Measurements from ENCODE around the gene C5orf15.
"Not testable (repeated sequence)": the region's sequence is repeated elsewhere in the genome, so short reads cannot be mapped to it uniquely, and the experiment has no call there.

C5orf15 gene

DNA sequence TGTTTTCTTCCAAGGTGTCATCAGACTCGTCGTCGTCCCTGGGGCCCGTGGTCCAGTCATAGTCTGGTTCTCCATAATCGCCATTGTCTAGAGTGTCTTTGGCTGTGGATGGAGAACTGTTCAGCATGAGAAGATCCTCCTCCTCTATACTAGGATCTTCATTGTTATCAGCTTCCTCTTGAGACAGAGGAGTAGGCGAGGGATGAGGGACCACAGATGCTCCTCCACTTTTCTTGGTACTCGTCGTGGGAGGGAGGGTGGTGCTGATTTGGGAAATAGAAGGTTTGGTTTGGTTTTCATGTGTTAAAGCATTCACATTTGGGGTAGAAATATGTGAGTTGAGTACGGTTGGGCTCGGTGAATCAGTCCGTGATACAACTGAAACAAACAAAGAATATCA, 8.8 kb downstream of the C5orf15 start:
- DNase-seq: no peak

DNA sequence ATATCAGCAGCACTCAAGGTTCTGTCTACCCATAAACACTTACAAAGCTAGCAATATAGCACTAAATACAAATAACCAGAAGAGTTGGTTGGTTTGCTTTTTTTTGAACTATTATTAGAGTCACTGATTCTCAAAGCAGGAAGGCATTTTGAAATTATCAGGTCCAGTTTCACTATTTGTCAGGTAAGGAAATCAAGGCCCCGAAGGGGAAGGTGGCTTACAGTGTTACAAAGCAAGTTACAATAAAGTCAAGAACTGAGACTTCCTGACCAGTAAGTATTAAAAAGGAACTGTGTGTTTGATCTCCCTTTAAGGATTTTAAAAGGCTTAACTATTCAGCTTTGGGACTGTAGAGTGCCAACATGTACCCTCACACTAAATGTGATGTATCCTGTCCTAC, 10.8 kb downstream of the C5orf15 start:
- DNase-seq: no peak

DNA sequence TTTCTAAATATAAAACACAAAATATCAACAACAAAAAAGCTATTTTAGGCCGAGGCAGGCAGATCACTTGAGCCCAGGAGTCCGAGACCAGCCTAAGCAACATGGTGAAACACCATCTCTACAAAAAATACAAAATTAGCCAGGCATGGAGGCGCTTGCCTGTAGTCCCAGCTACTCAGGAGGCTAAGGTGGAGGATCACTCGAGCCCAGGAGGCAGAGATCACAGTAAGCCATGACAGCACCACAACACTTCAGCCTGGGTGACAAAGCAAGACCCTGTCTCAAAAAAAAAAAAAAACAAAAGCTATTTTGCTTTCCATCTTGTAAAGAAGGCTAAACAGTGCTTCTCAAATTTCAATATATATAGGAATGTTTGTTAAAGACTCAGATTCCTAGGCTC, 11.3 kb downstream of the C5orf15 start:
- no peak for DNase-seq

DNA sequence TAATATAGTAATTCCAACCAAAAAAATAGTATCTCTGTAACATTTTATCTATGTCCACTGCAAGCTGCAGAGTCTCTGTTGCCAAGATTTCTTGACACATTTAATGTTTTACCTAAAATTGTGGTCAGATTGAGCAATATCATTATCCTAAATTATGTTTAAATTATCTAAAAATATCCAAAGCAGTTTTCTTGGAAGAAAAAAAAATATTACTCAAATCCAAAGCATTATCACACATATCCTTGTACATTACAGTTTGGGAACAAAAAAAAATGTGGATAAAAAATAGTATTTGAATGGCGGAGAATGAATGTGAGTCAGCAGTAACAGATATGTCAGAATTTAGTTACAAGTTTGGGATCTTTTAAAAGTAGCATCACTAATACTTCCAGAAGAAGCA, 12.2 kb downstream of the C5orf15 start:
- DNase-seq: not testable (repeated sequence)

DNA sequence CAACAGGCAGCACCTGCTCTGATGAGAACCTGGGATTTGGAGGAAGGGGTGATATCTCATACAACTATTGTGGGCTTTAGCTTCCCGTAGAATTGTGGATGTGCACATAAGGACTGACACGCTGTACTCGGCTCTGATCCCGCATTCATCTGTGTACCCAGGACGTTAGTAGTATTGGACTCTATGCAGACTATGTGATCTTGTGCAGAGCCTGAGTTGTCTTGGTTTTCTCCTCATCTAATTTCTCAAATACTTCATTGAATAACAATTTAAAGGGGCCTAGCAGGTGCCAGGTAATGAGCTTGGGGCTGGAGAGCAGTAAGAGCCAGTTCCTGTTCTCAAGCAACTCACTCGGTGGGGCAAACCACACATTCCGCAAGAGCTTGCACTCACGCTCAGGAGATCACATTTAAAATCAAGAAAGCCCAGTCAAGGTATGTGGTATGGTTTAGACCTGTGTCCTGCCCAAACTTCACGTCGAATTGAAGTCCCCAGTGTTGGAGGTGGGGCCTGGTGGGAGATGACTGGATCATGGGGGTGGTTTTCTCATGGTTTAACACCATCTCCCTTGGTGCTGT, 14.8 kb downstream of the C5orf15 start:
- DNase-seq: no peak

DNA sequence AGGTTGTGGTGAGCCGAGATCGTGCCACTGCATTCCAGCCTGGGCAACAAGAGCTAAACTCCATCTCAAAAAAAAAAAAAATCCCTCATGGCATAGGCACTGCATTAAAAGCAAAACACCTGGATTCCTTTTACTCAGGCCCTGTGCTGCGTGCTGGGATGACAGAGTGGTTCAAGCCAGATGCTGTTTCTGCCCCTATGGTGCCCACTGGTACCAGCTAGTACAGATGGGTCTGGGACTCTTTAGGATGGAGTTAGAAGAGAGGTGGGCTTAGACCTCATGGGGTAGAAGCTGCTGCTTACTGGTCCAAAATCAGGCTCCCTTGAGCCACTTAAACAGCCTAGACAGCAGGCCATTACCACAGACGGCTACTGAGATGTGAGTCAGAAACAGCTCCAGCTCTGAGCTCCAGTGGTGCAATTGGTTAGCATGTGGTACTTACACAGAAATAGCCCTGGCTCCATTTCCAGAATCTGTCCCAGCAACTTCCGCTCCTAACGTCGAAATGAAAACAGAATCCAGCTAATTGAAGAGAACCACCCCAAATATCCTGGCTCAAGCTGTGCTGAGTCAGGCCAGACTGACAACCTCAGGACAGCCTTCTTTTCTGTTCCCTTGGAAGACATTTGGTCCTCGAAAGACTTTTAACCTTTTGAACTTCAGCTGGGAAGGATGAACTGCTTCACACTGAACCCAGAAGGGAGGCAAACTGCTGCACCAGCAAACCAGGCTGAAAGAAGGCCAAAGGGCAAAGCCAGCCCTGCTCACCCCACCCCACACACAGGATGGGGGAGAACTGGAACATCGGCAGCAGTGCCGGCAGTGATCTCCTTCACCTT, 15.5 kb downstream of the C5orf15 start:
- no peak for DNase-seq

DNA sequence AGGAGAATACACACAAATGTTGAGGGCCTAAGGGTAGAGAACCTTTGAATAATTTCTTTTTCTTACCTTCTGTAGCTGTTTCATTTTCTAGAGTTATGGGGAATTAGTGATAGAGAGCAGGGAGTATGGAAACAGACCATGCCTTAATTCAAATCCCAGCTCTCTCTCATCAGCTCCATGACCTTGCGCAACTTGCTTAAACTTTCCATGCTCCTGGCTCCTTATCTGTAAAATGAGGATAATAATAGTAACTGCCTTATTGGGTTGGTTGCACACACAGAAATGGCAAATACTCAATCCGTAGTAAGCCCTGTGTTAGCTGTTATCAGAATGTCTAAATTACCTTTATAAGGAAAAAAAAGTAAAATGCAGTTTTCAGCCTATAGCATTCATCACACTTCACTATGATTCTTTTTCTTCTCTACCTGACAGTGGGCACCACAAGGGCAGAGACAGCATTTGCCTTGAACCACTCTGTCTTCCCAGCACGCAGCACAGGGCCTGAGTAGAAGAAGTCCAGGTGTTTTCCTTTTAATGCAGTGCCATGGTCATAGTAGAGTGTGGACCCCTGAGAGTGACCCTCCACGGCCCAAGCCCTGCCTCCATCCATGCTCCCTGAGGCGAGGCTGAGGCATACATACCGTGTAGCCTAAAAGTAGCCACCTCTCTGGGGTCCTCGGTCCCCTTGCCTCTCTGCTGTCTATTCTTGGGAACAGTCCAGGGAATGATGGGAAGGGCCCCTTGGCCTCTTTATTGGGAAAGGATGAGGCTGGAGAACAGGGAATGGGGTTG, 17.4 kb downstream of the C5orf15 start:
- no peak for DNase-seq

DNA sequence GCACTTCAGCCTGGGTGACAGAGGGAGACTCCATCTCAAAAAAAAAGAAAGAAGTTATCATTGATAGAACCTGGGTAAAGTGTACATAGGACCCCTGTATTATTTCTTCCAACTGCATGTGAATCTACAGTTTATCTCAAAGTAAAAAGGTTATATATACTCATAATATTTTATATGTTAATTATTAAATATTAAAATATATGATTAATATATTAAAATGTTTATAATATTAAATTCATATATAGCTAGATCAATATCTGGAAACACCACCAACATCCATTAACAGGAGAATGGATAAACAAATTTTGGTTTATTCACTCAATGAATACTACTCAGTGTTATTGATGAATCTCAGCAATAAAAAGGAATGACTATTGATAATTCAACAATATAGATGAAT, 19.7 kb downstream of the C5orf15 start:
- DNase-seq: no peak

DNA sequence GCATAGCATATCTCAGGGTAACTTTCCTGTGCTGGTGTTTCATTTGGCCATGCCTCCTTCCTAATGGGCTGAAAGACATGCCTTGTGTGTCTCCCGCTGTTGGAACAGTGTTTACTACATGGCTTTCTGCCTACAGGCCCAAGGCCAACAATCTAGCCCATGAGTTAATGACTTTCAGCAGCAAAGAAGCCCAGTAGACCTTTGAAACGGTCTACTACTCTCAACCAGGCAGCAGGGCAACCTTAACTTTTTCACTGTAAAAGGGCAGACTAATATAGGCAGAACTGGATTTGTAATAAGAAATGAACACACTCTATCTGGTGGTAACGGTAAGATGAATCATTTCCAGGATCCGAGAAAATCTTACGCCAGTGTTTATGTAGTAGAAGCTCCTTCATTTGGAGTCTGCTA, 21.0 kb downstream of the C5orf15 start:
- no peak for DNase-seq

DNA sequence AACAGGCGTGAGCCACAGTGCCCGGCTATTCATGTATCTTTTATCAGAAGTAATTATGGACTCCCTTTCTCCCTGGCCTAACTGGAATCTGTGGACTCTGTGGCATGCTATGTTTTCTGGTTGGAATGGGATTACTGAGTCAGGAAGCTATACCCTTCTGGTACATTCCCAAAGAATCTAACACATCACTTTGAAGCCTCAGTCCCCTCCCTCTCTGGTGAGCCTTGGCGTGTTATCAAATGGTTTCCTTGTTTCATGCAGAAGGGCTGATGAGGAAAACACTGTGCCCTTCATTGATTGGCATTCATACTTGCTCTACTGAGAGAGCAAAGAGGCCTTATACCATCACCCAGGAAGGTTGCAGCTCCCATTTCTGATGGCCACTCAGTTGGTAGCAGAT, 22.9 kb downstream of the C5orf15 start:
- DNase-seq: no peak

DNA sequence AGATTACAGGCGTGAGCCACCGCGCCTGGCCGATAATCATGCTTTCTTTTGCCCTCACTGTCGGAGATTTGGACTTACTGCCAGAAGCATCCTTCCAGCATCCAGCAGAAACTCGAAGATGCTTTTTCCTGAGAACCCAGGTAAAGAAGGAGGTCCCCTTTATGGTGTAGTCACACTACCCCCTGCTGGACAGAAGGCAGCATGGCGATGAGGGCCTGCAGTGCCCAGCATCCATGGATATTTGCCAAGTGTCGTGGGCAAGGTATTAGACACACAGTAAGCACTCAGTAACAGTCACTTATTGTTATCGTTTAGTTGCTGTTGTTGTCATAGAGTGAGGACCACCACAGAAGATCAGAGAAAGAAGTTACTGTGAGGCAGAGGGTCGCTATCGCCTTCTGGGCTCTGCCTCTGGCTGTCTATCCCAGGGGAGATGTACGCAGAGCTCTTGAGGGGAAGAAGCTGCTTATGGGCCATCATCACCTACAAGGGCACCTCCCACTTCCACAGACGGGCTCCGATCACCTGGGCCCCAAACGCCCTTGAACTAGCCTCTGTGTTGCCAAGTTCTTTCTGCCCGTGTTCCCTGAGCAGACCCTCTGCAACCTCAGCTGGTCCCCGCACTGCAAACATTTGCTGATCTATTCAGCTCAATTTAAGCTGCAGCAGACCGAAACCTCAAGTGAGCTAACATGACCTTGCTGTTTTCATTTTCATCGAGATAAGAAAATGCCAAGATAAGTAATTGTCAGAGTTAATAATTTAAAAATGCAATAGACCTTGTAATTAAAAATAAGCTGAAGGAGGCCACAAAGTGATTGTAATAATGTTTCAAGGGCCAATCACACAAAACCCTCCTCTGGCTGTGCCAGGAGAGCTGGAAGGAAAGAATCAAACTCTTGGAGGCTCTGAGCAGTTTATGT, 23.9 kb downstream of the C5orf15 start:
- peak; percentile 21 for DNase-seq

DNA sequence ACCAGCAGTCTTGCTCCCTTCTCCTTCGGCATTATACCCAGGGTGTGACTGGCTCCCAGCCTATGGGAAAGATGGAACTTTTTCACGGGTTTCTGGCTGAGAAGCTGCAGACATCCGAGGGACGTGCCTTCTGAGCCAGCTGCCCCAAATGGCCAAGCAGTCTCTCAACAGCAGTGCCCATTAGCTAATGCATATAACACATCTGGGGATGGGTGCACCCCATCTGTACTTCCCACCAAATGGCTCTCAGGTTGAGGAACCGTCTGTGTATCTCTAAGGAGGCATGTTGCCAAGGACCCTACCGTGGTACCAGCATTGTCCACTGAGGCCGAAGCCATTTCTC, 25.0 kb downstream of the C5orf15 start:
- no peak for DNase-seq

DNA sequence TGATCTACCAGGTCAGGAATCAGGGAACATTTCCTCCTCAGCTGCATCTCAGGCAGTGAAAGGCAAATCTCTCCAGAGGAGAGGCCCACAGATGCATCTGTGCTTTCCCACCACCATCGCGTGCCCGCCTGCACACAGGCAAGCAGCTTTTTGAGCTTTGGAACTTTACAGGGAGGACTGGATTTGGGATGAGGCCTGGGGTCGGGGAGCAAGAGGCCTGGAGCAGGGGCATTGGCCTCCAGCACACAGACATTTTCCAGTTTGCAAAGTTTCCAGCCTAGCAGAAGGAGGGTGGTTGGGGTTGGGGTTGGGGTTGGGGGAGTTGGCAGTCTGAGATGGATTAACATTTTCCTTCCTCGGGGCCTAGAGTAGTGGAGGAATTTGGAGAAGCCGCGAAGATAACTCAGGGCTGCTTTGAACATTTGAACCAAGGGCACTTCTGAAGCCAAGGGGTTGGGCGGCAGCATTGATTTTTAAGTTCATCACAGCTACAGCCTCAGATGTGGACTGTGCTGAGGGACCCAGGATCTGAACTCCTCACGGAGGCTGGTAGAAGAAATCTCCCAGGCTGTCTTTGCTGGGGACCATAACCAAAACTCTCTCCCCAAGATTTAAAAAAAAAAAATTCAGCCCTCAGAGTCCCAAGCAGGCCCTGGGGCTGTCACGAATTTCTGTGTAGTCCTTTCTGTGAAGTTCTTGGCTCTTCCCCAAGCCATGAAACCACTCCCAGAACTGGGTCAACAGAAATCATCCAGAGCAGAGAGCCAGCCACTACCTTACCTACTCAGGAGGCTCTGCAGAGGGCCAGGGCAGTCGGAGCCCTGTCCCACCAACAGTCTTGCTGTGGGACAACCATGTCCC, 25.6 kb downstream of the C5orf15 start:
- no peak for DNase-seq

DNA sequence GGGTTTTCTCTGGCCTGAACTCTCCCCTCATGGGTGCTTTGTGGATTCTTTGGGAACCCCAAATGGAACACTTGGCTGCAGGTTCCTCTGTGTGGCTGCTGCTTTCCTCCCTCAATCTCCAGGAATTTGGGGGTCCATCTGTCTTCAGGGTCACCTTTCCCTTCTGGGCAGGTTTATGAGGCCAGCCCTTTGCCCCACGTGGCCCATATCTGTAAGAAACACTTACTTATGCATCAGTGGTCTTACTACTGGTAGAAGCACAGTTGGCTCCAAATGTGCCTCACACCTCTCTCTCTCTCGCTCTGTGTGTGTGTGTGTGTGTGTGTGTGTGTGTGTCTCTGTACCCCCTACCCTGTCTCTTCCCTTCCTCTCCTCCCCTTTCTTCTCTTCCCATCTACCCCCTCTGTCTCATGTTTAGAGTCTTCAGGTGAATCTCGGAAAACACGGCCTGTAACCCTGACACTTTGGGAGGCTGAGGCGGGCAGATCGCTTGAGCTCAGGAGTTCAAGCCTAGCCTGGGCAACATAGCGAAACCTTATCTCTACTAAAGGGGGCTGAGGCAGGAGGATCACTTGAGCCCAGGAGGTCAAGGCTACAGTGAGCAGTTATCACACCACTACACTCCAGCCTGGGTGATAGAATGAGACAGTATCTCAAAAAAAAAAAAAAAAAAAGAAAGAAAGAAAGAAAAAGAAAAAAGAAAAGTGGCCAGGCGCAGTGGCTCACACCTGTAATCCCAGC, 26.8 kb downstream of the C5orf15 start:
- no peak for DNase-seq

DNA sequence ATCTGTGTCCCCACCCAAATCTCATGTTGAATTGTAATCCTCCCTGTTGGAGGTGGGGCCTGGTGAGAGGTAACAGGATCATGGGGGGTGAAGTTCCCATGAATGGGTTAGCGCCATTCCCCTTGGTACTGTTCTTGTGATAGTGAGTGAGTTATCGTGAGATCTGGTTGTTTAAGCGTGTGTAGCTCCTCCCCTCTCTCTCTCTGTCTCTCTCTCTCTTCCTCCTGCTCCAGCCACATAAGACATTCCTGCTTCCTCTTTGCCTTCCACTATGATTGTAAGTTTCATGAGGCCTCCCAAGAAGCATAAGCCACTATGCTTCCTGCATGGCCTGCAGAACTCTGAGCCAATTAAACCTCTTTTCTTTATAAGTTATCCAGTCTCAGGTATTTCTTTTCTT, 28.8 kb downstream of the C5orf15 start:
- DNase-seq: no peak

DNA sequence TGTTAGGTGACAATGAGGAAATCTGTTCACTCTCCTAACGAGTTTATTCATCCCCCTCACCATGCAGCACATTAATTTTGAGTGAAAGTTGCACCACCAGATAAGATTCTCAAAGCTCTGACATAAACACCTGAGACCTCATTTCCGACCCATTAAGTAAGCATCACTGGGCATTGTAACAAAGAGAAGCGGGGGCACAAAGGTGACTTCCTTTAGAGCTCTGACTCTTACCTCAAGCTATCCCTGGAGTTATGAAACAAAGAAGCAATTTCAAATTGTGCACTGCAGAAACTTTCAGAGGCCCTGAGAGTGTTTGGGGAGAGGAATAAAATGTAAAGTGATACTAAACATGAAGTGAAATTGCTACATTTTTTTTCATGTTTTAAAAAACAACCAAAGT, 29.5 kb downstream of the C5orf15 start:
- no peak for DNase-seq

DNA sequence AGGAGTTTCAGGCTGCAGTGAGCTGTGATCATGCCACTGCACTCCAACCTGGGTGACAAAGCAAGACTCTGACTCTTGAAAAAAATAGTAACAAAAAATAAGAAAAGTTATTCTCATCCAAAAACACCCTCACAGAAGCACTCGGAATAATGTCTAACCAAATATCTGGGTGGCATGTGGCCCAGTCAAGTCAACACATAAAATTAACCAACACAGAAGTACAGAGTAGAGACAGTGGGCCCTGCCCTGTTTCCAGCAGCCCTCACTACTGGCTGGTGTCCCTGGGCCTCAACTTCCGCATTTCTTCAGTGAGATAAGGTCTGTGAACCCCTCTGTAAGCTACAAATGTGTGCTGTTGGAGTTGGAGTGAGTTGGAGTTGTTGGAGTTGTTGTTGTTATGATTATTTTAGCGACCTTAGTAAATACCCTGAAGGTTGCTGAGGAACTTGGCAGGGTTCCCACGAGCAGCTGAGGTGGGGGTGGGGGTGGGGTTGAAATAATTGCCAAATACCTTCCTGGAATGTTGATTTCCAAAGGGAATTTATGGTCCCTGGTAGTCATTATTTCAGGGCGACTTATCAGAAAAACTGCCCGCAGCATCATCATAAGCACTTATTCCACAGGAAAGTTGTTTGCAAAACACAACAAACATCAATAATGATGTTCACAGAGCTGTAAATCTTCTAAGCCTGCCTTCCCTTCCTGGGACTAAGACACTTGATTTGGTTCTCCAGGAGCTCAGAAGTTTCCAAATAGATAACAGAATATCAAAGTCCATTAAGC, 30.2 kb downstream of the C5orf15 start:
- peak; percentile 49 for DNase-seq

DNA sequence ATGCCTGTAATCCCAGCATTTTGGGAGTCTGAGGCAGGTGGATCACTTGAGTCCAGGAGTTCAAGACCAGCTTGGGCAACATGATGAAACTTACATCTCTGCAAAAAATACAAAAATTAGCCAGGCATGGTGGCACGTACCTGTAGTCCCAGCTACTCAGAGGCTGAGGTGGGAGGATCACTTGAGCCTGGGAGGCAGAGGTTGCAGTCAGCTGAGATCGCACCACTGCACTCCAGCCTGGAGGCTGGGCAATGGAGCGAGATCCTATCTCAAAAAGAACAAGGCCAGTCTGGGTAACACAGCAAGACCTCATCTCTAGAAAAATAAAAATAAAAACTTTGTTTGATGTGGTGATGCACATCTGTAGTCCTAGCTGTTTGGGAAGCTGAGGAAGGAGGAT, 30.8 kb downstream of the C5orf15 start:
- not testable (repeated sequence) for DNase-seq

DNA sequence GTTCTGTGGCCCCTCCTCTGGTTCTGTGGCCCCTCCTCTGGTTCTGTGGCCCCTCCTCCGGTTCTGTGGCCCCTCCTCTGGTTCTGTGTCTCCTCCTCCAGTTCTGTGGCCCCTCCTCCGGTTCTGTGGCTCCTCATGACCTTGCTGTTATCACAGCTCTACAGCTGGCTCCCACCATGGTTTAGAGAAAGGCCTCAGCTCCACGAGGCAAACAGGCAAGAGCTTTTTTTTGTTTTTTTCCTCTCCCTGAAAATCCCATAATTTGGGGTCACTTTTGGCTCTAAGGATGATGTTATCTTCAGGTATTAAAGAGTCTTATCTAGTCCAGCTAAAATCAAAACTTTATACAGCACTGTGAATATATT, 31.8 kb downstream of the C5orf15 start:
- DNase-seq: no peak

DNA sequence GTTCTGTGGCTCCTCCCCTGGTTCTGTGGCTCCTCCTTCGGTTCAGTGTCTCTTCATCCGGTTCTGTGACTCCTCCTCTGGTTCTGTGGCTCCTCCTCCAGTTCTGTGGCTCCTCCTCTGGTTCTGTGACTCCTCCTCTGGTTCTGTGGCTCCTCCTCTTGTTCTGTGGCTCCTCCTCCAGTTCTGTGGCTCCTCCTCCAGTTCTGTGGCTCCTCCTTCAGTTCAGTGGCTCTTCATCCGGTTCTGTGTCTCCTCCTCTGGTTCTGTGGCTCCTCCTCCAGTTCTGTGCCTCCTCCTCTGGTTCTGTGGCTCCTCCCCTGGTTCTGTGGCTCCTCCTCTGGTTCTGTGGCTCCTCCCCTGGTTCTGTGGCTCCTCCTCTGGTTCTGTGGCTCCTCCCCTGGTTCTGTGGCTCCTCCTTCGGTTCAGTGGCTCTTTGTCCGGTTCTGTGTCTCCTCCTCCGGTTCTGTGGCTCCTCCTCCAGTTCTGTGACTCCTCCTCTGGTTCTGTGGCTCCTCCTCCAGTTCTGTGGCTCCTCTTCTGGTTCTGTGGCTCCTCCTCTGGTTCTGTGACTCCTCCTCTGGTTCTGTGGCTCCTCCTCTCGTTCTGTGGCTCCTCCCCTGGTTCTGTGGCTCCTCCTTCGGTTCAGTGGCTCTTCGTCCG, 32.3 kb downstream of the C5orf15 start:
- not testable (repeated sequence) for DNase-seq

Measured in NCI-H1048 (cell line).